NCI-H1436 treated with DMSO at 0.1 percent for 48 hours (cell line): ENCODE results near the gene GPR84.
"Not testable (repeated sequence)": the region's sequence is repeated elsewhere in the genome, so short reads cannot be mapped to it uniquely, and the experiment has no call there.

Source experiments
- DNase-seq: peaks from one replicate; lab custom pipeline; 2025; lab: John Stamatoyannopoulos, UW

GPR84 gene

DNA sequence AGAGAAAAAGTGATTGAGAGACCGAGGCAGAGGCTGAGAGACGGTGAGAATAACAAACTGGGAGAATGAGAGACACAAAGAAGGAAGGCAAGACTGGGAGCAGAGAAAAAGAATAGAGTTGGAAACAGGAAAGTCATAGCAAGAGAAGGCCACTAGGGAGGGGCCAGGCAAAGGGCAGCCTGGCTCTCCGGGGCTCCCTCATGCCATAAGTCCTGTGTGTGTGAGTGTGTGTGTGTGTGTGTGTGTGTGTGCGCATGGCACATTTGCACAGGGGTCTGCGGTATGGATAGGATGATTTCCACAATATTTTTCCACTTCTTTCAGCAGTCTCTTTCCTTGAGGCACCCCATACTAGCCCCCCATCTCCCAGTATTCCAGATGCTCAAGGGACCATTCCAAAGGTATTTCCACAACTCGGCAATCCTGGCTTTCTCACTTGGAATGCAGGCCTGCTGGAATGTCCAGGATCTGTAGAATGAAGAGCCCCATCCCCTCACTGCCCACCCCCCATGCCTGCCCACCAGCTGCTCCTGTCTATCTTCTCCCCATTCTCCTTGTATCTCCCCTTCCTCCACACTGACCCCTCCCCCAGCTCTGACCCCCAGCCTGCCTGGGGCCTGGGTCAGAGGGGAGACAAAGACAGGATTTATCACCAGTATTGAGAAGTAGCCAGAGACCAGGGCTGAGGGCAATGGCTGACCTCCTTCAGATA is 9.0 kb downstream of the GPR84 start:
- no peak for DNase-seq

DNA sequence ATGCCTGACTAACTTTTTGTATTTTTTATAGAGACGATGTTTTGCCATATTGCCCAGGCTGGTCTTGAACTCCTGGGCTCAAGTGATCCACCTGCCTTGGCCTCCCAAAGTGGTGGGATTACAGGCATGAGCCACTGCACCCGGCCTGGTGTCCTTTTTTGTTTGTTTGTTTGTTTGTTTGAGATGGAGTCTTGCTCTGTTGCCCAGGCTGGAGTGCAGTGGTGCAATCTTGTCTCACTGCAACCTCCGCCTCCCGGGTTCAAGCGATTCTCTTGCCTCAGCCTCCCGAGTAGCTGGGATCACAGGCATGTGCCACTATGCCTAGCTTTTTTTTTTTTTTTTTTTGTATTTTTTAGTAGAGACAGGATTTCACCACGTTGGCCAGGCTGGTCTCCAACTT is 10.0 kb downstream of the GPR84 start:
- not testable (repeated sequence) for DNase-seq

DNA sequence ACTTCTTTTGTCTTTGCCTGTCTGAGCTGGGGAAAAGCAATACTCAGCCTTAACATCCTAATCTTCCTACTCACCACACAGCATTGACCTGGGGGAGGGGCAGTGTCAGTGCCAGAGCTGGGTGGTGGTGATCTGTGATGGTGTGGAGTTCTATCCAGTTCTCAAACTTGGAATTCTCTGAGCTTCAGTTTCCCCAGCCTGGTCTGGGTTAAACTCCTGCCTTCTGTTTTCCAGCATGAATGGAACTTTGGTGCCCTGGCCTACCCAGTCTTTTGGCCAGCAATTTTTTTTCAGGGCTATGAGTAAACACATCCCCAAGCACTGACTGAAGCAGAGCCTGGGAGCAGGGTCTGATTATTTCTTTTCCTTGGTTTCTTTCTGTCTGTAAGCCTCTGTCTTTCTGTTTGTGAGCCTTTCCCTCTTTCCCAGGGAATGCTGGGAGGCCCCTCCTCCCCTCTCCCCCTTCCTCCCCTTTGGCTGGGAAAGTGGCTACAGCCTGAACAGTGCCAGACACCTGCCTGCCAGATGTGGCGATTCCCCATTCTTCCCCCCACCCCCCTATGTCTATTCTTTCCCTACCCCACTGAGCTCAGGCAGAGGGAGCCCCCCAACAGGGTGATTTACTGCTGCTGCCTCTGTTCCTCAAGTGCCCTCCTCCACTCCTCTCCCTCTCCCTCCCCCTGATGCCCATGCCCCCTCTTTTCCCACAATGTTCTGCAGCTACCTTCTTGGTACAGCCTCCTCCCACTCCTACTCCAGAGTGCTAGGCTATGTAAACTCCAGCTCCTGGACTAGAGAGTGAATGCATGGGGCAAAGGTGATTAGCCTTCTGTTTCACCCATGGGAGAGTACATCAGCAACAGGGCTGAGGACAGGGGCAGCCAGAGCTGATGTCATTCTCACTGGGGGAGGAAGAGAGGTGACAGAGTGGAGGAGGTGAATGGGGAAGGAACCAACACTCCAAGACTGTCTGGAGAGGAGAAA is 11.1 kb downstream of the GPR84 start:
- no peak for DNase-seq

DNA sequence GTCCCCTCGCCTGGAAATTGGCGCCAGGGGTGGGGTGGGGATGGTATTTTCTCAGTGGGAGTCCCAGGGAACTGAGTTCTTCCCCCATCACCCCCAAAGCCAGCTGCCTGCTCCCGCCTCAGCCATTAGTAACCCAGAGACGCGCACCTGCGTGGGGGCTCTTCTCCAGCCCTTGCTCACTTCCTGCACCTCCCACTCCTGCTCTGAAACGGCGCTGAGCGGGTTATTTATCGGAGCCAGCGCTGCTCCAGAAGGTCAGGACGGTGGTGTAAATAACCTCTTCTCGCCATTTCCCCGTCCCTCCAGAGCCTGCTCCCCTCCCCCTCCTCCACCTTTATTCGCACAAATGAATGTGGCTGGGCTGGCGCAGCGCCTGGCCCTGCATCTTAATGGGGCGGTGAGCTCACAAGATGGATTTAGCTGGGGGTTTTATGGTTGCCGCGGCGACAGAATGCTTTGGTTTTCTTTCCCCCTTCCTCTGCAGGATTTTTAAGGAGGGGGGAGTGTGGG is 12.2 kb downstream of the GPR84 start:
- no peak for DNase-seq

DNA sequence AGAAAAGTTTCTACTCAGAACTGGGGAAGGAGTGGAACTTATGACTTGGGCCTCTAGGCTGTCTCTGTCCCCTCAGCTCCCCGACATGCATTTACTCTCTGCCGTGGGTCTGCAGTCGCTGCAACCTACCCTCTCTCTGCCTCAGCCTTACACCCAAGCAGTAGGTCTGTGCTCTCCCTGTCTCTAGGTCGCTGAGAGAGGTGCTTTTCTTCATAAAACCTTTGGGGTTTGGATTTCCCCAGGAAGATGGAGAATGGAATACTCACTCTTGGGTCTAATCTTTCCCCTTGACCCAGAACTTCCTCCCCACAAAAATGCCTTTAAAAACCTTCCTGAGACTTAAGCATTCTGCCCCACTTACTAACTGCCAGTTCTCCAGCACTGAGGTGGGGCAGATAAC is 12.9 kb downstream of the GPR84 start:
- no peak for DNase-seq

DNA sequence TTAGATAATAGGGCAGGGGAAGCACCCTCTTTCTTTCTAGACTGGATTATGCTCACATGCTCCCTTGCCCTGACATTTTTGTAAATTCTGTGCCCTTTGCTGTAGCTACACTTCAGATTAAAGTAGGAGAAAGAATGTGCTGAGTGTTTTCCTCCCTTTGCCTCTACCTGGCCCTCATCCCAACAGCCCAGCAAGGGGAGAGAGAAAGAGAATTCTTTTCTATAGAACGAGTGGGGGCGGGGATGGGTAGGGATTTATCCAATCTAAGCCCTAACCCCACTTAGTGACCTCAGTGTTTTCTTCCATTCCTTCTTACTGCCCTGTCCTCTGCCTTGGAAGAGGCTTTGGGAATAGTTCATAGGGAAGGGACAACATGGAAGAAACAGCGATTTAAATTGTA is 13.5 kb downstream of the GPR84 start:
- no peak for DNase-seq

DNA sequence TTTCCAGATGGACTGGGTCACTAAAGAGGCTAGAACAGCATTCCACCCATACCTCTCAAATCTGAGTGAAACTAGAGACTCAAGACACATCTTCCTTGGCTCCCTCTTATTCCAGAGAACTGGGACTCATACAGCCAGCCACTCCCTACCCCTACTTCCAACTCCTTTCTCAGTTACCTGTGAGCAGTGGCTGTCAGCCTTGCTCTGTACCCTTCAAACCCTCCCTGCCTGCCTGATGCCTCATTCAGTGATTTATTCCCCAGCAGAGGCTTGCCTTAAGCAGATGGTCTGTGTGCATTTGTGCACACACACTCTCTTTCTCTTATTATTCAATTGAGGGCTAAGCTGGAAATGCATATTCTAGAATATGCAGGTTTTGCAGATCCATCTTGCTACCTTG is 14.6 kb downstream of the GPR84 start:
- DNase-seq, result no peak

DNA sequence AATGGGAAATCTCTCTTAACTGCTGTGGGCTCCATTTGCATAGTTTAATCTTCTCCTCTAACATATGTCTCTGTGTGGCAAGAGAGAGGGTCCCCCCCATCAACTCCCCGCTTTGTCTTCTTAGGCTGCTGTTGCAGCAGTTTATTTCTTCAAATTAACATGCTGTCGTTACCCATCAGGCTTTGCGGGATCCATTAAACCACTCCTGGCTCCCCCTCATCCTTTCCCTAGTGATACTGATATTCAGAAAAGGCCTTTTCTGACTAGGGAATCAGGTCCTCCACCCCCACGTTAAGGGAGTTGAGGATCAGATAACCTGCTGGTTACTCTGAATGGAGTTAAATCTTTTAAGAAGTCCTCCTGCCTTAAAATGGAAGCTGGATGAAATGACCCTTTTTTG is 15.2 kb downstream of the GPR84 start:
- no peak for DNase-seq

DNA sequence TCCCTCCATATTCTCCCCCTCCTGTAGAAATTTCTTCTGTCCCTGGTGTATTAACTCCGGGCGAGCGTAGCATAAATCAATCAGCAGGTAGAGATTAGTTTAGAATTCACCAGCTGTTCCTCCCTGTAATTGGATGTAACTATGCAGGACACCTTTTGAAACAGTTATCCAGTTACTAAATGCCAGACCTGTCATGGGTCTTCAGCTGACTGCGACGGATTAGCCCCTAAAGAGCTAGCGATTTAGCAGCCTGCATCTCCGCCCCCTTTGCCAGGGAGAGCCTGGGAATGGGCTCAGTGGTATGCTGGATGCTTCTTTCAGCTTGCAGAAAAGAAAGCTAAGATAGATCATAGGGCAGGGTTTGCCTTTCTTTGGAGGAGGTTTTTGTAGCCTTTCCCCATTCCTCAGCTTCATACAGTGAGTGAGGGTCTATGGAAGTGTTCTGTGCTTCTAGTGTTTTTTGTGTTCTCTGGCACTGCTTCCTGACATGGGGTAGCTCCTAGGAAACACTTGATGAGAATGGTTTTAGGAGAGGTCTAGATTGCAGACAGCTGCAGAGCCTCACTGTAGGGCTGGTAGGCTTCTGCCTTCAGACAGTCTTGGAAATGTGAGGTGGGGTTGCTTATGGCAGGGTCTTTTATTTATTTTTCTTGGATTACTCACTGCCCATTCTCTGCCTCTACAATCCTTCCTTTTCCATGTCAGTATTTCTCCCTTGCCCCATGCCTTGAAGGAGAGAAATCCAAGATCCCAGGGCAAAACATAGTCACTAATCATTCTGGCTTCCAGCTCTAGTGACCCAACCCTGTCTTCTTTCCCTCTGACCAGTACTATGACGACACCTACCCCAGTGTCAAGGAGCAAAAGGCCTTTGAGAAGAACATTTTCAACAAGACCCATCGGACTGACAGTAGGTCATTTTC is 22.6 kb downstream of the GPR84 start:
- DNase-seq, result no peak

DNA sequence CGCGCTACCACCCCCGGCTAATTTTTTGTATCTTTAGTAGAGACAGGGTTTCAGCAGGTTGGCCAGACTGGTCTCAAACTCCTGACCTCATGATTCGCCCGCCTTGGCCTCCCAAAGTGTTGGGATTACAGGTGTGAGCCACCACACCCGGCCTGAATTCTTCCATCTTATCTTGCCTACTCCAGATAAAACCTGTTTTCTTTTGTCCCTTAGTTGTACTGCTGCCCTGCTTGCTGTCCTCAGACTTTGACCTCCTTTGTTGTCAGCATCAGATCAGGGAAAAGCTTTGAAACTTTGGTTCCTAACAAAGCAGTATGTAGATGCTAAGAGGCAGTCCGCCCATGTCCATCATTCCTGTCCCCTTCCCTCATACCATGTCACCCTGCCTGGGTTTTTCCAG is 23.4 kb downstream of the GPR84 start:
- no peak for DNase-seq

DNA sequence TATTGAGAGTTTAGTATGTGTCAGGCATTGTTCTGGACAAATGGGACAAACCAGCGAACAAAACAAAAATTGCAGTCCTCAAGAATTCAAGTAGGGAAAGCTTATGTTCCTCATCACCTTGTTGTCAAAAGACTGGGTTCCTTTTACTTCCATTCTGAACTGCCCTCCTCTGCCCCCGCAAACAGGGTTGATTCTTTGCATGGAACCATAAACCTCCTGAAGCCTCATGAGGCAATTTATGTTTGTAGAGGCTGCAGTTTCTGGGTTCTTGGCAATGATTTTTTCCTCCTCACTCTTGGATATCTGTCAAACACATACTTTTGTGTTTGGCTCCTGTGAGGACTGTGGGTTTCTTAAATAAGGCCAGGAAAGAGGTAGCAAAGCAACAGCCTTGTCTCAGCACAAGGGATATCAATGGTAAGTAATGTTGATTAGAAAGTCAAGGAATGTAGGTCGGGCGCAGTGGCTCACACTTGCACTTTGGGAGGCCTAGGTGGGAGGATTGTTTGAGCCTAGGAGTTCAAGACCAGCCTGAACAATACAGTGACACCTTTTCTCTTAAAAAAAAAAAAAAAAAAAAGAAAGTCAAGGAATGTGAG is 25.5 kb downstream of the GPR84 start:
- no peak for DNase-seq

DNA sequence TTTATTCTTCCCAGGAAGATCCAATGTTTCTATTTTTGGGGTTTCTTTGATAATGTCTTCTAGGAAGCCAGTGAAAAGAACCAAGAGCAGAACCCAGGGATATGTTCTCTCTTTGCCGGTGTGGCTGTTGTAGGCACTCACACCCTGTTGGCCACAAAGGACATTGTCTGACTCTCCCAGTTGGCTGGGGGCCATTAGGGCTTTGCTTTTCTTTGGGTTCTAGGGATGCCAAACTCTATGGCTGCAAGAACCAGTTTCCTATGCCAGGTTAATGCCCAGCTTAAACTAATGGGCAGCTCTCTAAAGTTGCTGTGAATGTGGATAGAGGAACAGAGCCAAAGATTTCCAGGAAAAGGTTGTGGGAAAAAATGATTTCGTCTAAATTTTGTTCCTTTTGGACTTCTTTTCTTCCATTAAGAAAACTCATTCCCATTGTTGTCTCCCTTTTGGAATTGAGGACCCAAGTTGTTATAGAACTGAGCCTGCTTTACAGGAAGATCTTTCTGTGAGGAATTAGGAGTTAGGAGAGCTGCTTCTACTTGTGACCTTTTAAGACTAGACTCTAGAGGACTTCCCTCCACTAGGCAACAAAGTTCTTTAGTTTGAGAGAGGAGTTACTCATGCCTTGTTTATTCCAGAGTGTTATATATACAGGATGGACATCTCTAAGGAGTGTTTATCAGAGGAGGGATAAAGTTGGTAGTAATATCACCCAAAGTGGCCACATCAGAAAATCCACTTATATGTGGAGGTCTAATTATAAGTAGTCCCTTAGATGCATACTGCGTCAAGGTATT is 26.2 kb downstream of the GPR84 start:
- DNase-seq, result no peak

DNA sequence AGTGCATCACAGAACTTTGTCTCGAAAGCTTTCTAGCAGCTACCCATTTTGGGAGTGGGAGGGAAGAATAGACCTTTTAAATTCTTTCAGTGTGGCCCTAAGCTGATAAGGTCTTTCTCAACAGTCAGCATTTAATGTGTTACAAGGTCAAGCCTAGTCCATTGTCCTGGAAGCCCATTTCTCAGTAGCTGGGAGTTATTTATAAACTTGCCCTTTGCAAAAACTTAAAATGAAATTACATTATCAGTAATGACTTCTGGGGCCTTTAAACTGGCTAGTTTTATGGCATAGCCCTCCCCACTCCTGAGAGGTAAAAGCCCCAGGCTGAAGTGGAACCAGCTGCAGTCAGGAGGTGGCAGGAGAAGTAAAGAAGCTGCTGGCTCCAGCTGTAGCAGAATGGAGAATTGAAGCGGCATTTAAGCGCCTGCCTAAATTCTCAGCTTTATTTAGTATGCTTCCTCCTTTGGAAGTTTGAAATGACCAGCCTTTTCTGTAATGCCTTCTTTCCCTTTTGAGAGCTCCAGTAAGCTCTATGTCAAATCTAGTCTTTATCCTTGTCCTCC is 26.9 kb downstream of the GPR84 start:
- no peak for DNase-seq

DNA sequence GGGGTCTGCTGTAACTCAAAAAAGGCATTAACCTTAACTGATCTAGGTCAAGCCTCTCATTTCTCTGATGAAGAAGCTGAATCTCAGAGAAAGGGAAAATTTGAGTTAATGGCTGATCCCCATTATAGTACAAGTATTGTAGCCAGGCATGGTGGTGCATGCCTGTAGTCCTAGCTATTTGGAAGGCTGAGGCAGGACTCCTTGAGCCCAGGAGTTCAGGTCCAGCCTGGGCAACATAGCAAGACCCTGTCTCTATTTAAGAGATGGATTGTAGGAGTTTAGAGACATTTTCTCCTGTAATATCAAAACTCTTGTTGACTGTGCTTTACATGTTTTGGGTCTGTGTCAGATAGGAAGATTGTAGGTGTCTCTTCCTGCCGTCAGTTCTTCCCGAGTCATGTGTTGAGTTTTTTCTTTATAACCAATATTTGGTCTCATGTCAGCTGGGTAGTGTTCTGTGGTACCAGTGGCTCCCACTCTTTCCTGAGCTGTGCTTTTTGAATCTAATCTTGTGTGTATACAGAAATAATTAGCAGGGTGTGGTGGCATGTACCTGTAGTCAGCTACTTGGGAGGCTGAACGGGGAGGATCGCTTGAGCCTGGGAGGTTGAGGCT is 30.8 kb downstream of the GPR84 start:
- no peak for DNase-seq

DNA sequence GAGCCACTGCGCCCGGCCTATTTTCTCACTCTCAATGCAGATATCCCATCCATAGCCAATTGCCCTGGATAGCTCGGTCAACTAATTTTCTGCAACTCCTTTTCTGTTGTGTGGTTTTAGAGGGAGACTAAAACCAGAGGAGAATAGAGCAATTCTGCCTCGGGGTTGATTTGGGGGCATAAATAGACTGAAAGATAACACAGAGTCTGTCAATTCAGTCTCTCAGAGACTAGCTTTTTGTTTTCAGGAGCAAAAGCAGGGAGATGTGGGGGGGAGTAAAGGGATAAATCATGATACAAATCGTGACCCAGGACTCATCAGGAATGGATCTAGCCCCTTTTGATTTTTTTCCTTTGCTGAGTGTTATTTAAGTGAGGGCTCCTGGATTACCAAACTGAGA is 32.8 kb downstream of the GPR84 start:
- DNase-seq, result no peak

DNA sequence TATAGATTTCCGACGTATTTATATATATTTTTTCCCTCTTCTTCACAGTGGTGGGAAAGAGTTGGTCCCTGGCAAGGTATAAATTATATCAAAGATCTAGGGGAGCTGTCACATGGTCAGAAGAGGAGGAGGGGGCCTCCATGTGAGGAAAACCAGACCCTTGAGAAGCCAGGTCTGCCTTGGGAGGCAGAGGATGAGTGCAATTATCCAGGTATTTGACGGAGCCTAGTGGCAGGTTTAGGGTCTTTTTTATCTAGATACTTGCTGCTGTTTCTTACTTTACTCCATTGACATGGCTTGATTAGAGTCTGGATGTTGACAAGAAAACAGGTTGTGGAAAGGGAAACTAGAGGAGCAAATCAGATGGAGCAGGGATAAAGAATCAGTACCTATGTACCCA is 33.8 kb downstream of the GPR84 start:
- DNase-seq, result no peak

DNA sequence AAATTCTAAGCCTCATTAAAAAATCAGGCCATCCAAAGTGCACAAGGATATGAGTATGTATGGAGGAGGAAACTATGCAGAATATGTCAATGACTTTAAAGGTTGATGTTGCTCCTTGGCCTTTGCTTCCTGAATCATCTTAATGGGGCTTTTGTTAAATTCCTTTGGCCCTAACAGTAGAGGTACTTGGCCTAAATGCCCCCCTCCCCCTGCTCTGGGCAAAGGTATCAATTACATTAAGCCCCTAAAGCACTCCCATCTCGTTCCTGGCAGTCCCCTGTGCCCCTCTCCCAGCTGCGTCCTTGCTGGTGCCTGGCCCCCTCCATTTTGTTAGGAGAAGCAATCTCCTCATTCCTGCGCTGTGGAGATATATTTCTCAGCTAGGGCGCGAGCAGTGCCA is 34.5 kb downstream of the GPR84 start:
- DNase-seq, result no peak

DNA sequence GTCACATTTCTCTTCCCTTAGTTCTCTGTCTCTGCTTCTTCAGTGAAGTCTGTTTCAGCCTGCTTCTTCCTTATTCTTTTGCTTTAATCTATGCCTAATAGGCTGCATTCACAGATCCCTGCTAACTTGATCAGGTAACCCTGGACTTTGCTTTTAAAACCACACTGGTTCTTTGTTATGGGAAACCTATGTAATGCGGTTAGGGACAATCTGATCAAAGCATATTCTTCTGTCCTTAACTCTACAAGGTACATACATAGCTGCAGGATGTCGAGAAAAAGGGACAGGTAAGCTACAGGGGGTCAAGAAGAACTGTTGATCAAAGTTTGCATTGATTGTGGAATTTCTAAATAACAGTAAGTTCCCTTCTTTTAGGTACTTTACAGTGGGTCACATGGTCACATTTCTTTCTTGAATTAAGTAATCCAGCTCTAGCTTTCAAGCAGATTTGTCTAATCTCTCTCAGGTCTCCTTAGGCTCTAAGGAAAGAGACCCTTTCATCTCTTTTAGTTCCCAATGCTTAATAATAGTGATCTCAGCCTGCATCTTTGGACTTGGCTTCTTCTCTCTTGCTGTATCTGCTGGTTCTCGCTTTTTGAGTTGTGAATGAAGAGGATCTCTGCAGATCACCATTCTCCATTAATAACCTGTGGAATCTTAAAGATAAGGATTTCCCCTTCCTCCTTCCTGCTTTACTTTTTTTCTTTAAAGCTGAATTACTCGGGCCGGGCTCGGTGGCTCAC is 35.5 kb downstream of the GPR84 start:
- DNase-seq, result no peak

DNA sequence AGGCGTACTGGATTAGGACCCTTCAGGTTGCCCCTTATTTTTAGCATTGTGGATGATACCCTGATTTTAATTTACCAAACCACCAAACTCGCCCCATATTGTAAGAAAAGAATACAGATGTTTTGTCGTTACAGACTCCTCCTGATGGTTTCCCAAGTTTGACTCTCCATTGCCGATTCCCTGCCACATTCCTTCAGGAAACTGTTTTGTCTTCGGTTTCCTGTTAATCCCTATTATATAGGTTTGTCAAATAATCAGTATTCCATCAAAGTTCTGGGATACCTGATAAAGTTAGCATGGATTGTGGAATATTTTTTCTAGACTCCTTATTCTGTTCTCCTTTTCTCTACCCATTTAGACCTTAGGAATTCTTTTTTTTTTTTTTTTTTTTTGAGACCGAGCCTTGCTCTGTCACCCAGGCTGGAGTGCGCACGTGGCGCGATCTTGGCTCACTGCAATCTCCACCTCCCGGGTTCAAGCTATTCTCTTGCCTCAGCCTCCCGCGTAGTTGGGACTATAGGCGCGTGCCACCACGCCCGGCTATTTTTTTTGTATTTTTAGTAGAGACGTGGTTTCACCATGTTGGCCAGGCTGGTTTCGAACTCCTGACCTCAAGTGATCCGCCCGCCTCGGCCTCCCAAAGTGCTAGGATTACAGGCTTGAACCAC is 38.7 kb downstream of the GPR84 start:
- DNase-seq, result not testable (repeated sequence)
